CMK (cell line): Measurements from ENCODE around the gene BCCIP.
A peak's percentile ranks its signal among the peaks of the same experiment; 100 is the strongest.

Source experiments
- DNase-seq: peaks from one replicate; pipeline ENCODE4 v3.0.0-alpha.2; 2010; ENCODE audit warnings: low read depth

The BCCIP gene

GRCh38 chr10:125822878-125823662, at the start of gene BCCIP, which contains the start of gene UROS:
Gene BCCIP, plus strand, starts transcription at chr10:125823546. Its CDS starts 12 bp downstream, at chr10:125823558.
Gene UROS, minus strand, starts transcription at chr10:125823258. Its CDS starts 6,759 bp downstream, at chr10:125816499.
- DNase-seq, result peak; percentile 75

GRCh38 chr10:125773687-125774543, 49.4 kb upstream of the BCCIP start:
- DNase-seq, result no peak

- DNase-seq, result no peak
Observed at GRCh38 chr10:125774581-125775191, 48.7 kb upstream of the BCCIP start.

- no peak for DNase-seq
Observed at GRCh38 chr10:125775491-125776106, 47.7 kb upstream of the BCCIP start, which contains the start of gene MMP21. Gene MMP21, minus strand, starts transcription at chr10:125775821. Its CDS starts 0 bp downstream, at chr10:125775821.

GRCh38 chr10:125777806-125778205, 45.5 kb upstream of the BCCIP start:
- no peak for DNase-seq

- DNase-seq, result no peak
Observed at GRCh38 chr10:125778556-125778955, 44.8 kb upstream of the BCCIP start.

- no peak for DNase-seq
Observed at GRCh38 chr10:125779403-125780327, 43.7 kb upstream of the BCCIP start.

- no peak for DNase-seq
Observed at GRCh38 chr10:125781374-125781773, 42.0 kb upstream of the BCCIP start.

GRCh38 chr10:125782054-125782453, 41.3 kb upstream of the BCCIP start:
- DNase-seq, result no peak

GRCh38 chr10:125782616-125783015, 40.7 kb upstream of the BCCIP start:
- DNase-seq, result no peak

- DNase-seq, result no peak
Observed at GRCh38 chr10:125783408-125783807, 39.9 kb upstream of the BCCIP start.

GRCh38 chr10:125783957-125784356, 39.4 kb upstream of the BCCIP start:
- DNase-seq, result no peak

GRCh38 chr10:125785791-125786190, 37.6 kb upstream of the BCCIP start:
- no peak for DNase-seq

- DNase-seq, result no peak
Observed at GRCh38 chr10:125788156-125789034, 35.0 kb upstream of the BCCIP start.

GRCh38 chr10:125792342-125793300, 30.7 kb upstream of the BCCIP start:
- DNase-seq, result no peak

GRCh38 chr10:125795128-125795527, 28.2 kb upstream of the BCCIP start:
- no peak for DNase-seq

GRCh38 chr10:125795637-125796190, 27.6 kb upstream of the BCCIP start:
- no peak for DNase-seq

GRCh38 chr10:125797424-125797823, 25.9 kb upstream of the BCCIP start:
- DNase-seq, result no peak
